OCI-LY3 (cell line): ENCODE results near the gene MGMT.

ENCODE experiments used
- H2AFZ ChIP-seq: fragments of 200-600, 300-600 bp; shearing (Covaris generic); 2 replicates; pipeline ENCODE4 v1.6.0; 2014; ENCODE audit warnings: antibody characterized with exemption, low read depth, low read length
- H3K27ac ChIP-seq: fragments of 200-600, 300-600 bp; sonication (generic); 2 replicates; pipeline ENCODE4 v1.5.1; 2014; ENCODE audit warnings: mild to moderate bottlenecking, low read length, moderate library complexity, mixed read lengths
- H3K27me3 ChIP-seq: fragments of 200-600, 300-600 bp; sonication (generic); 2 replicates; pipeline ENCODE4 v1.6.1; 2014; ENCODE audit warnings: low read depth, low read length, mixed read lengths
- H3K36me3 ChIP-seq: fragments of 200-600, 300-600 bp; sonication (generic); replicated peaks from 2 replicates; pipeline ENCODE3; 2014; ENCODE audit warnings: low read depth, low read length, mixed read lengths
- H3K4me1 ChIP-seq: fragments of 300-600, 200-600 bp; sonication (generic); 2 replicates; pipeline ENCODE4 v1.6.1; 2014; ENCODE audit warnings: low read length, mixed read lengths
- H3K4me2 ChIP-seq: fragments of 200-600, 300-600 bp; sonication (generic); 2 replicates; pipeline ENCODE4 v1.6.1; 2014; ENCODE audit warnings: low read length, mixed read lengths
- H3K4me3 ChIP-seq: fragments of 300-600, 200-600 bp; sonication (generic); 2 replicates; pipeline ENCODE4 v1.5.1; 2014; ENCODE audit warnings: antibody characterized with exemption, mild to moderate bottlenecking, low read length, moderate library complexity
- H3K79me2 ChIP-seq: fragments of 300-600, 200-600 bp; shearing (Covaris generic); 2 replicates; pipeline ENCODE4 v1.6.1; 2014; ENCODE audit warnings: mild to moderate bottlenecking, low read length, mixed read lengths
- H3K9ac ChIP-seq: fragments of 300-600, 200-600 bp; shearing (Covaris generic); 2 replicates; pipeline ENCODE4 v1.6.0; 2014; ENCODE audit warnings: mild to moderate bottlenecking, low read length, moderate library complexity
- H3K9me3 ChIP-seq: fragments of 200-600, 300-600 bp; shearing (Covaris generic); 2 replicates; pipeline ENCODE4 v1.6.1; 2014; ENCODE audit warnings: low read length, mixed read lengths; ENCODE audit not compliant: insufficient read depth
- H4K20me1 ChIP-seq: fragments of 200-600, 300-600 bp; sonication (generic); 2 replicates; pipeline ENCODE4 v1.6.1; 2016; ENCODE audit warnings: low read length, mixed read lengths; ENCODE audit not compliant: insufficient read depth
- CTCF ChIP-seq: fragments of 200-600, 300-600 bp; sonication (generic); IDR thresholded peaks from 2 replicates; pipeline ENCODE4 v1.5.1; 2014; ENCODE audit warnings: antibody characterized with exemption, low read length, low read depth
- EZH2phosphoT487 ChIP-seq: fragments of 200-600 bp; shearing (Covaris generic); IDR thresholded peaks from 2 replicates; pipeline ENCODE4 v1.6.1; 2018; ENCODE audit warnings: antibody characterized with exemption, mixed run types, low read depth

MGMT gene

GRCh38 chr10:129761197-129761972 lies 294.3 kb downstream of the MGMT start:
- Histone ChIP-seq H3K4me3 (no peak overlapping the region), H3K36me3 (no peaks in the 10 kb centered on the region), H3K9me3 (no peaks in the 10 kb centered on the region), H3K27ac (no peak overlapping the region), H4K20me1 (no peaks in the 10 kb centered on the region), H3K4me2 (no peak overlapping the region), H3K9ac (no peak overlapping the region), H3K79me2 (no peaks in the 10 kb centered on the region), H3K4me1 (no peaks in the 10 kb centered on the region), H2AFZ (no peak overlapping the region), H3K27me3 (no peaks in the 10 kb centered on the region)
- no peak for TF ChIP-seq EZH2phosphoT487
- no peak for TF ChIP-seq CTCF

DNA sequence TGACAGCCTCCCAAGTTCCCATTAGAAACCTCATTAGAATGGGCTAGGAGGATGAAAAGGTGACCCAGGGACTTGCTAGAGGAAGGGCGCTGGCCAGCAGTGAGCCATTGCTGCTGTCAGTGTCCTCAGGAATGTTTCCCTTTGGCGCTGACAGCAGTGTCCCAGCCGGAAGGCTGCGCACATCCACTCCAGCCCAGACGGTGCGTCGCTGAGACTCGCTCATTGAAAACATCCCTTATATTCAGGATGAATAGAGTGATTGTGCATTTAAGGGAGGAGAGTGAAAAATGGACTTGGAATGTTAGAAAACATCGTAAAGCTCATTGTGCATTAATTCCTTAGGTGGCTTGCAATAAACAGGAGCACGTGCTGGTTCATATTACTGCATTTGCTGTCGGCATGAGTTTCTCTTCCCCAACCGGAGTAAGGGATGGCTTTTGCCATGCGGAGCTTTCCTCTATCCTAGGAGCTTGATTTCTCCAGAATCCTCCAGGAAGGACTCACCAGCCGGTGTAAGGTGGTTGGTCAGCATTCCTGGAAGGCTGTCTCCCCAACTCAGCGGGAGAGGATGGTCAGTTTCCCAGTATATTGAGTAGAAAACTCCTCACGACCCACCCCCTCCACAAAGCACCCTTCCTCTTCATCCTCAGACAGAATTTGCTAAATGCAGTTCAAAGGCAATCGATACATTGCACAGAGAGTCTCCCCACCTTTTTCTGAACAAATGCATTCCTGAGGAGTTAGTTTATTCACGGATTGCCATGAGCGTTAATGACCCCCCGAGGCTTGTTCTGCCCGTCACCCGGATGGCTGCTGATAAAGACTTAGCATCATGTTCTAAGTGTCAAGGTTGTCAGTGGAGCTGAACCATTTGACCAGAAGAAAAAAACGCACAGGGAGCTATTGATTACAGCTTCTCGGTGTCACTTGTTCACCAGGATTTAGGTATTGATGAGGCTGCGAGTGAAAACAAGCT lies 295.2 kb downstream of the MGMT start:
- H4K20me1 ChIP-seq = no peaks in the 10 kb centered on the region
- no peaks in the 10 kb centered on the region for H3K79me2 ChIP-seq
- no peaks in the 10 kb centered on the region for H3K36me3 ChIP-seq
- H3K9me3 ChIP-seq = no peaks in the 10 kb centered on the region
- no peak overlapping the region for H3K9ac ChIP-seq
- no peak overlapping the region for H3K27ac ChIP-seq
- H3K27me3 ChIP-seq = no peaks in the 10 kb centered on the region
- no peak overlapping the region for H3K4me3 ChIP-seq
- no peak overlapping the region for H2AFZ ChIP-seq
- TF ChIP-seq CTCF = no peak
- no peak for TF ChIP-seq EZH2phosphoT487
- no peak overlapping the region for H3K4me2 ChIP-seq
- no peaks in the 10 kb centered on the region for H3K4me1 ChIP-seq

DNA sequence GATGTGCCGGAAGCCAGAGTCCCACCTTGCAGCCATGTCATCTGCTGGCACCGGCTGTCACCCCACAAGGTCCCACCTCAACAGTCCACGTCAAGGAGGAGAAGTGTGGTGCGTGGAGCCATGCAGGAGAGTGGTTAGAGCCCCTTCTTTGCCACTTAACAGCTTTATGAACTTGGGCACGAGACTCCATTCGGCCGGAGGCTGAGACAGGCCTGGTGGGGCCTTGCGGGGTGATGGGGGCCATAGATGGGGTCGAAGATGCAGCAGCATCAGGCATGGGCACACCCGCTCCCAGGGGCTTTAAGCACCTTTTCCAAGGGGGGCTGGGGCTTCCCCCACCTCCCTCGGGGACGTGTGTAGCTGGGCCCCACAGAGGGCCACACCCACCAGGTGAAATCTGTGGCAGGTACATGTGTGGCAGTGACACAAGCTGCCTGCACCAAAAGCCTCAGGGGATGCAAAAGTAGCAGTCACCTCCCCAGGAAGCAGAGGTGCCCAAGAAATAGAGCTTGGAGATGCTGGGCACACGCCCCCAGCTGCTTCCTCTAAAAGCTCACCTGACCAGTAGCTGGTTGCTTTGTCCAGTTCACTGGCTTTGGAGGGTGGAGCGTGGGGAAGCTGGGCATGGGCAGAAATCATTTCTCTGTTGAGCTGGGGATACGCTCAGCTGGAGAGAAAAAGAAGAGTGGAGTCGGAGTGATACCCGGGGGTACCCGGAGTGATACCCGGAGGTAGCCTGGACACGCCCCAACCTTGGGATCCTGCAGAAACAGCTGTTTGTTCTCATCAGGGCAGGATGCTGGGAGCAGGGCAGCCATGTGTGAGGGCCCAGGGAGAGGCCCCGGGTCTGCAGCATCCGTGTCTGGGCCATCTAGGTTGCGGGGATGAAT lies 297.2 kb downstream of the MGMT start:
- Histone ChIP-seq H2AFZ (no peak overlapping the region), H3K27me3 (no peaks in the 10 kb centered on the region), H3K27ac (no peak overlapping the region), H3K9ac (no peak overlapping the region), H3K36me3 (no peaks in the 10 kb centered on the region), H3K4me3 (no peak overlapping the region), H3K4me2 (no peak overlapping the region), H3K79me2 (no peaks in the 10 kb centered on the region), H4K20me1 (no peaks in the 10 kb centered on the region), H3K9me3 (no peaks in the 10 kb centered on the region), H3K4me1 (no peaks in the 10 kb centered on the region)
- TF ChIP-seq EZH2phosphoT487 = no peak
- TF ChIP-seq CTCF = no peak
